Thyroid gland (tissue), 4 donors: ENCODE measurements around the gene BMP6.

Experiments used
- POLR2A ChIP-seq, 2 donors: fragments of 450-650 bp; IDR thresholded peaks; one replicate each; pipeline ENCODE4 v1.6.1; 2017; ENCODE audit warnings: antibody characterized with exemption in 2 of 2, mild to moderate bottlenecking in 2 of 2, moderate library complexity in 1 of 2
- TF ChIP-seq, protein P1 (sequence below), 6 experiments: fragments of 200-600 bp in 3 of 6; fragments of 450-650 bp in 3 of 6; sonication (generic) in 3 of 6; IDR thresholded peaks; one replicate each; pipeline ENCODE4 v1.5.1; 2016 to 2019; ENCODE audit warnings: antibody characterized with exemption in 6 of 6, mild to moderate bottlenecking in 2 of 6, inconsistent platforms in 1 of 6, moderate library complexity in 1 of 6

GRCh38 chr6:7784248-7784647 lies 58.3 kb downstream of the BMP6 start:
- TF ChIP-seq, protein P1, sequence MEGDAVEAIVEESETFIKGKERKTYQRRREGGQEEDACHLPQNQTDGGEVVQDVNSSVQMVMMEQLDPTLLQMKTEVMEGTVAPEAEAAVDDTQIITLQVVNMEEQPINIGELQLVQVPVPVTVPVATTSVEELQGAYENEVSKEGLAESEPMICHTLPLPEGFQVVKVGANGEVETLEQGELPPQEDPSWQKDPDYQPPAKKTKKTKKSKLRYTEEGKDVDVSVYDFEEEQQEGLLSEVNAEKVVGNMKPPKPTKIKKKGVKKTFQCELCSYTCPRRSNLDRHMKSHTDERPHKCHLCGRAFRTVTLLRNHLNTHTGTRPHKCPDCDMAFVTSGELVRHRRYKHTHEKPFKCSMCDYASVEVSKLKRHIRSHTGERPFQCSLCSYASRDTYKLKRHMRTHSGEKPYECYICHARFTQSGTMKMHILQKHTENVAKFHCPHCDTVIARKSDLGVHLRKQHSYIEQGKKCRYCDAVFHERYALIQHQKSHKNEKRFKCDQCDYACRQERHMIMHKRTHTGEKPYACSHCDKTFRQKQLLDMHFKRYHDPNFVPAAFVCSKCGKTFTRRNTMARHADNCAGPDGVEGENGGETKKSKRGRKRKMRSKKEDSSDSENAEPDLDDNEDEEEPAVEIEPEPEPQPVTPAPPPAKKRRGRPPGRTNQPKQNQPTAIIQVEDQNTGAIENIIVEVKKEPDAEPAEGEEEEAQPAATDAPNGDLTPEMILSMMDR (IDR thresholded peaks at IDR 0.05) = no peak
- no peak for TF ChIP-seq POLR2A (IDR thresholded peaks at IDR 0.05)
